LNCAP (cell line): ENCODE measurements around the gene RANBP17.

Experiments used
- TF ChIP-seq, protein P1 (sequence below): fragments of 450-650 bp; IDR thresholded peaks from 2 replicates; pipeline ENCODE4 v1.5.1; 2017; ENCODE audit warnings: mild to moderate bottlenecking

The RANBP17 gene

GRCh38 chr5:170985486-170985885, 123.7 kb downstream of the RANBP17 start:
- TF ChIP-seq, protein P1, sequence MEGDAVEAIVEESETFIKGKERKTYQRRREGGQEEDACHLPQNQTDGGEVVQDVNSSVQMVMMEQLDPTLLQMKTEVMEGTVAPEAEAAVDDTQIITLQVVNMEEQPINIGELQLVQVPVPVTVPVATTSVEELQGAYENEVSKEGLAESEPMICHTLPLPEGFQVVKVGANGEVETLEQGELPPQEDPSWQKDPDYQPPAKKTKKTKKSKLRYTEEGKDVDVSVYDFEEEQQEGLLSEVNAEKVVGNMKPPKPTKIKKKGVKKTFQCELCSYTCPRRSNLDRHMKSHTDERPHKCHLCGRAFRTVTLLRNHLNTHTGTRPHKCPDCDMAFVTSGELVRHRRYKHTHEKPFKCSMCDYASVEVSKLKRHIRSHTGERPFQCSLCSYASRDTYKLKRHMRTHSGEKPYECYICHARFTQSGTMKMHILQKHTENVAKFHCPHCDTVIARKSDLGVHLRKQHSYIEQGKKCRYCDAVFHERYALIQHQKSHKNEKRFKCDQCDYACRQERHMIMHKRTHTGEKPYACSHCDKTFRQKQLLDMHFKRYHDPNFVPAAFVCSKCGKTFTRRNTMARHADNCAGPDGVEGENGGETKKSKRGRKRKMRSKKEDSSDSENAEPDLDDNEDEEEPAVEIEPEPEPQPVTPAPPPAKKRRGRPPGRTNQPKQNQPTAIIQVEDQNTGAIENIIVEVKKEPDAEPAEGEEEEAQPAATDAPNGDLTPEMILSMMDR, result no peak

- TF ChIP-seq, protein P1, result peak; percentile 31; the same call in 1 of the 2 replicates
These were observed 124.8 kb downstream of the RANBP17 start for GRCh38 chr5:170986598-170986997.

DNA sequence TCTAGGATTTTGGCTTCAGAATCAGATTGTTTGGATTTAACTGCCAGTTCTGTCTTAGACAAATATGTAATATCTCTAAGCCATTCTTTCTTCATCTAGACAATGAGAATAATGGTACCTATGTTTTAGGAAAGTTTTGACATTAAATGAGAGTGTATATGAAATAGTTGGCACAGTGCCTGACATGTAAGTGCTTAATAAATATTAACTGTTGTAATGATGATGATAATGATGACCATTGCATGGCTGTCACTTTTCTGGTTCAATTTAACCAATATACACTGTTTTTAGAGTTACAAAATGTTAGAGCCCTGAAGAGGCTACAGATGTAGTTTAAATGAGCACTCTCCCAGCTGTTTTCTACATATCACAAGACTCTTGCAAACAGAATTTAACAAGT, 131.7 kb downstream of the RANBP17 start:
- TF ChIP-seq, protein P1, result no peak

- TF ChIP-seq, protein P1, result no peak
These were observed 148.3 kb downstream of the RANBP17 start for GRCh38 chr5:171010086-171010485.

DNA sequence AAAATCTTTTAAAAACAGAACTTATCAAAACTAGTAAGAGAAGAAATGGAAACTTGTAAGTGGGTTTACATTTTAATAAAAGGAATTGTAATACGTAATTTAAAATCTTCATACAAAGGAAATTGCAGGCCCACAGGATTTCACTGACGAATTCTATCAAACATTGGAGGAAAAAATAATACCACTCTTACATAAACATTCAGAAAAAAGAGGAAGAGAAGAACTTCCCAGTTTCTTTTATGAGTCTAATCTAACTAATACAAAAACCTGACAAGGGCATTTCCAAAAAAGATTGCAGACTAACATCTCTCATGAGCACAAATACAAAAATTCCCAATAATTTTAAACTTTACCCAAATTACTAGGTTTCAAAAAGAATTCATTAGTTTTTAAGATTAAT, 149.0 kb downstream of the RANBP17 start:
- TF ChIP-seq, protein P1, result no peak

GRCh38 chr5:171023508-171023907, 161.7 kb downstream of the RANBP17 start:
- TF ChIP-seq, protein P1, result no peak

GRCh38 chr5:171024084-171024483, 162.3 kb downstream of the RANBP17 start:
- TF ChIP-seq, protein P1, result no peak

GRCh38 chr5:171029401-171029800, 167.6 kb downstream of the RANBP17 start:
- TF ChIP-seq, protein P1, result no peak
